Measurements from ENCODE around the gene CLOCK.

Gene CLOCK

DNA sequence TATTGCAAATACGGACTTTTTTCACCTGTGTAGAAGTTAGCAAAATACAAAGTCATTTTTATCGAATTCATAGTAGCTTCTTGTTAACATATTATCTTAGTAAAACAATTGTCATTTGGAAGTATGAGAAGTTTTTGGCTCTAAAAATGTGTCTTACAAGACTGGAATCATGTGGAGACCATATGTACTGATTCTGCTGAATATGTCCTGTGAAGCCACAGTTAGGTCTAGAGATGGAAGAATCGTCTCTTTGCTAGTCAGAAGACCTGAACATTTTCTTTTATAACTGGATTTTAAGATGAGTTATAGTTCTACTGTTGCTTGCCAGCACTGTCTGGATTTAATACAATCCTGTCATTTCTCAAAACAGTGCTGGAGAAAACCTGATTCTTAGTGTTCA lies 121.9 kb downstream of the CLOCK start:
- Histone ChIP-seq H3K36me3 (ENCODE audit: control insufficient read depth, insufficient read depth, low read length) (peaks cover 94% of the 10 kb centered on the region), H3K4me3 (ENCODE audit: extremely low read depth, insufficient read depth, low read length, poor library complexity, severe bottlenecking) (no peak overlapping the region), H3K27ac (ENCODE audit: low read depth, low read length, severe bottlenecking) (no peak overlapping the region), H3K9me3 (ENCODE audit: control insufficient read depth, low read length) (no peaks in the 10 kb centered on the region), H3K4me1 (ENCODE audit: control insufficient read depth, insufficient read depth, low read length, poor library complexity, severe bottlenecking) (no peaks in the 10 kb centered on the region)
- WGBS, 2 experiments (ENCODE audit: insufficient coverage in 2 of 2), result no CpG with 5 or more reads among the region's 3 CpGs

DNA sequence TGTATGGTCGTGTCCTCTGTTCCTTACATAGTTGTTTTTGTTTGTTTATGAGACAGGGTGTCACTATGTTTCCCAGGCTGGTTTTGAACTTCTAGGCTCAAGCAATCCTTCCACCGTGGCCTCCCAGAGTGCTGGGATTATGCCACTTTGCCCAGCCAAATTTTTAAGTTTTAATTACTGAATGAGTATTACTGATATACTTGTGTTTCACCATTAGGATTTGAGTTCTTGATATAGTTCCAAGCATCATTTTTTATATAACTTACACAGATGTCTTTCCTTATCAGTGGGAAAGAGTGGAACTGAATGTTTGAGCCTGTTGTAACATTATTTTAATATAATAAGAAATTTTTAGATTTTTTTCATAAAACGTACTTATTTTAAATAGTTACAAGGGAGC lies 130.5 kb downstream of the CLOCK start:
- Histone ChIP-seq H3K9me3 (ENCODE audit: control insufficient read depth, low read length) (no peaks in the 10 kb centered on the region), H3K27ac (ENCODE audit: low read depth, low read length, severe bottlenecking) (no peak overlapping the region), H3K4me1 (ENCODE audit: control insufficient read depth, insufficient read depth, low read length, poor library complexity, severe bottlenecking) (no peaks in the 10 kb centered on the region), H3K4me3 (ENCODE audit: extremely low read depth, insufficient read depth, low read length, poor library complexity, severe bottlenecking) (no peak overlapping the region), H3K36me3 (ENCODE audit: control insufficient read depth, insufficient read depth, low read length) (peaks cover 94% of the 10 kb centered on the region)
- WGBS, 2 experiments (ENCODE audit: insufficient coverage in 2 of 2), result 100% methylated on average over 1 of the region's 3 CpGs; no CpG with 5 or more reads in 1 of the 2 experiments

DNA sequence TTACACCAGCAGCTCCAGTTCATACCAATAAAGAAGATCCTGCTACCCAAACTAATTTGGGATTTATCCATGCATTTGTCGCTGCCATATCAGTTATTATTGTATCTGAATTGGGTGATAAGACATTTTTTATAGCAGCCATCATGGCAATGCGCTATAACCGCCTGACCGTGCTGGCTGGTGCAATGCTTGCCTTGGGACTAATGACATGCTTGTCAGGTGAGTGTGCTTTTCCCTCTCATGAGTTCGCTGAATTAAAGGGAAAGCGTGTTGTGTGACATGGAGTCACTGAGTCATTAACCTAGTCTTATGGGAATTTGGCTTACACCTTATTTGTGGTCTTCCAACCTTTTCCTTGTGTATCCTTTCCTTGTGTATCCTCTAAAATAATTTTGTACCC lies 135.1 kb downstream of the CLOCK start:
- 91 to 96% methylated on average over 5 to 6 of the region's 6 CpGs for WGBS, 2 experiments (ENCODE audit: insufficient coverage in 2 of 2)
- H3K36me3 ChIP-seq (ENCODE audit: control insufficient read depth, insufficient read depth, low read length), result peaks cover 87% of the 10 kb centered on the region
- peaks cover 3% of the 10 kb centered on the region for H3K4me1 ChIP-seq (ENCODE audit: control insufficient read depth, insufficient read depth, low read length, poor library complexity, severe bottlenecking)
- no peak overlapping the region for H3K27ac ChIP-seq (ENCODE audit: low read depth, low read length, severe bottlenecking)
- H3K9me3 ChIP-seq (ENCODE audit: control insufficient read depth, low read length), result no peaks in the 10 kb centered on the region
- H3K4me3 ChIP-seq (ENCODE audit: extremely low read depth, insufficient read depth, low read length, poor library complexity, severe bottlenecking), result no peak overlapping the region

DNA sequence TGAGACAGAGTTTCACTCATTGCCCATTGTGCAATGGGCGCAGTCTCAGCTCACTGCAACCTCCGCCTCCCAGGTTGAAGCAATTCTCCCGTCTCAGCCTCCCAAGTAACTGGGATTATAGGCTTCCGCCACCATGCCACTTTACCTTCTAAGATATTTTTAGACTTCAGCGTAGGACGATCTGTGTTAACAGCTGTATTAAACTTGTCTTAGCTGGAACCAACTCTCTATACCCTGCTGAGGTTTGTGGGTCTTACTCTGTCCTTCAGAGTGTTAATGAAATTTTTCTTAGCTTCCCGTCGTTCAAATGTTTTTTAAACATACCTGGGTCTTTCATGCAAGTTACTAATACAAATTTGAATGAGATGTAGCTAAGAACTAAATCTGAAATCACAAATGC lies 136.3 kb downstream of the CLOCK start:
- Histone ChIP-seq H3K9me3 (ENCODE audit: control insufficient read depth, low read length) (no peaks in the 10 kb centered on the region), H3K27ac (ENCODE audit: low read depth, low read length, severe bottlenecking) (no peak overlapping the region), H3K4me1 (ENCODE audit: control insufficient read depth, insufficient read depth, low read length, poor library complexity, severe bottlenecking) (peaks cover 3% of the 10 kb centered on the region), H3K36me3 (ENCODE audit: control insufficient read depth, insufficient read depth, low read length) (peaks cover 88% of the 10 kb centered on the region), H3K4me3 (ENCODE audit: extremely low read depth, insufficient read depth, low read length, poor library complexity, severe bottlenecking) (no peak overlapping the region)
- WGBS, 2 experiments (ENCODE audit: insufficient coverage in 2 of 2), result 96 to 100% methylated on average over 4 to 6 of the region's 8 CpGs

DNA sequence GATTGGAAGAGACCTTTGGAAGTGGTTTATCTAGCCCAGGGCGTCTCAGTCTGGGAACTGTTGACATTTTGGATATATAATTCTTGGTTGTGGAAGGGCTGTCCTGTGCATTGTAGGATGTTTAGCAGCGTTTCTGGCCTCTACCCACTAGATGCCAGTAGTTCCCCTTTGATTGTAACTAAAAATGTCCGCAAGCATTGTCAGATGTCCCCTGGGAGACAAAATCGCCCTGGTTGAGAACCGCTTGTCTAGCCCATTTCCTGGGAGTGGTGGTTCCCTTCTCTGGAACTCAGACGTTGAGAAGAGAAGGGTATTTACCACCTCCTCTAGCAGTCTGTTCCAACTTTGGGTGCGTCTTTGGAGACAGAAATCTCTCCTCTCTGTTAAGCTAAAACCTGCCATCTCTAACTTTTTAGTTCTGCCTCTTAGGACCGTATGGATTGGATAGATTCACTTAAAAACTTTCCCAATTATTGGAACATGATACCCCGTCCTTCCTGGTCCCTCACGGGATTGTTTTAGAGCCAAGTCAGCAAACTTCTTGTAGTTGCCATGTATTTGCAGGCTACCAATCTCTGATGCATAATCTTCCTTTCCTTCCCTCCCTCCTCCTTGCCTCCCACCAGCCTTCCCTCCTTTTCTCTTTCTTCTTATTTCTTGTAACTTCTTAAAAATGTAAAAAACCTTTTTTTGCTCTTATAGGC lies 137.1 kb downstream of the CLOCK start:
- 86 to 87% methylated on average over 5 to 10 of the region's 10 CpGs for WGBS, 2 experiments (ENCODE audit: insufficient coverage in 2 of 2)
- peaks cover 88% of the 10 kb centered on the region for H3K36me3 ChIP-seq (ENCODE audit: control insufficient read depth, insufficient read depth, low read length)
- H3K27ac ChIP-seq (ENCODE audit: low read depth, low read length, severe bottlenecking), result no peak overlapping the region
- peaks cover 3% of the 10 kb centered on the region for H3K4me1 ChIP-seq (ENCODE audit: control insufficient read depth, insufficient read depth, low read length, poor library complexity, severe bottlenecking)
- no peaks in the 10 kb centered on the region for H3K9me3 ChIP-seq (ENCODE audit: control insufficient read depth, low read length)
- H3K4me3 ChIP-seq (ENCODE audit: extremely low read depth, insufficient read depth, low read length, poor library complexity, severe bottlenecking), result no peak overlapping the region

DNA sequence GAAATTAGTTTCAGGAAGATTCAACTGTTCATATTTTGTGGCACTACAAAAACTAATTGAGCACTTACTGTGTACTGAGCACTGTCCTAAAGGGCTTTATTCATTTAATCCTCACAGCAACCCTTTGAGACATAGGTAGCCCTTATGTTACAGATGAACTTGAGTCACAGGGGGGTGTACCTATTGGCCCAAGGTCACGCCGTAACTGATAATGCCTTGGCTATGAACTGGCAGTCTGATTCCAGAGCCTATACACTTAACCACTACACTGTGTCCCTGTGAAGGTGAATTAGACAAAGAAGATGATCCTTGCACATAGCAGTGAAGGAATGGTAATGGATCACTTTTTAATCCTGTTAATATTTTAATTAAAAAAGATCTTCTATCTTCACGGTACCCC lies 138.9 kb downstream of the CLOCK start:
- 80% methylated on average over 2 of the region's 3 CpGs; no CpG with 5 or more reads in 1 of the 2 experiments for WGBS, 2 experiments (ENCODE audit: insufficient coverage in 2 of 2)
- H3K4me3 ChIP-seq (ENCODE audit: extremely low read depth, insufficient read depth, low read length, poor library complexity, severe bottlenecking), result no peak overlapping the region
- H3K9me3 ChIP-seq (ENCODE audit: control insufficient read depth, low read length), result no peaks in the 10 kb centered on the region
- peaks cover 3% of the 10 kb centered on the region for H3K4me1 ChIP-seq (ENCODE audit: control insufficient read depth, insufficient read depth, low read length, poor library complexity, severe bottlenecking)
- peaks cover 89% of the 10 kb centered on the region for H3K36me3 ChIP-seq (ENCODE audit: control insufficient read depth, insufficient read depth, low read length)
- no peak overlapping the region for H3K27ac ChIP-seq (ENCODE audit: low read depth, low read length, severe bottlenecking)

DNA sequence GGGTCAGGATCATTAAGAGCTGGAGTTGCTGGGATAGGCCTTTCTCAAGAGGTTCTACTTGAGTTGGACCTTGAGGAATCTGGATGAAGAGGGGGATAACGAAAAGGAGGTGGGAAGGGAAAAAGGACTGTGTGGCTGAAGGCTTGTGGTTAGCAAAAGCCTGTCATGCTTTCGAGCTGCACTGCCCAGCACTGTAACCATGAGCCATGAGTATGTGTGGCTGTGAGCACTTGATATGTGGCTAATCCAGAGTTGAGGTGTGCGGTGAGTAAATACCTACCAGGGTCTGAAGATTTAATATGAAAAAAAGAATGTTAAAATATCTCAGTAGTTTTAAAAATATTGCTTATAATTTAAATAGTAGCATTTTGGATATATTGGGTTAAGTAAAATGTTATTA lies 139.6 kb downstream of the CLOCK start:
- no peak overlapping the region for H3K27ac ChIP-seq (ENCODE audit: low read depth, low read length, severe bottlenecking)
- H3K4me1 ChIP-seq (ENCODE audit: control insufficient read depth, insufficient read depth, low read length, poor library complexity, severe bottlenecking), result peaks cover 3% of the 10 kb centered on the region
- WGBS, 2 experiments (ENCODE audit: insufficient coverage in 2 of 2), result 87 to 96% methylated on average over 2 of the region's 3 CpGs
- no peak overlapping the region for H3K4me3 ChIP-seq (ENCODE audit: extremely low read depth, insufficient read depth, low read length, poor library complexity, severe bottlenecking)
- H3K36me3 ChIP-seq (ENCODE audit: control insufficient read depth, insufficient read depth, low read length), result peaks cover 88% of the 10 kb centered on the region
- H3K9me3 ChIP-seq (ENCODE audit: control insufficient read depth, low read length), result no peaks in the 10 kb centered on the region

DNA sequence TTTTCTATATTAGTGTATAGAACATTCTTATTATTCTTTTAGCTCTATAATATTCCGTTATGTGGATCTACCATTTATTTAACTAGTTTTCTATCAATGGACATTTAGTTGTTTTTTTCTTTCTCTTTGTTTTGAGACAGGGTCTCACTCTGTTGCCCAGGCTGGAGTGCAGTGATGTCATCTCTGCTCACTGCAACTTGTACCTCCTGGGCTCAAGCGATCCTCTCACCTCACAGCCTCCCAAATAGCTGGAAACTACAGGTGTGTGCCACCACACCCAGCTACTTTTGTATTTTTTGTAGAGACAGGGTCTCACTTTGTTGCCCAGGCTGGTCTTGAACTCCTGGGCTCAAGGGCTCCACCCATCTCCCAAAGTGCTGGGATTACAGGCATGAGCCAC lies 140.2 kb downstream of the CLOCK start:
- Histone ChIP-seq H3K4me1 (ENCODE audit: control insufficient read depth, insufficient read depth, low read length, poor library complexity, severe bottlenecking) (peaks cover 3% of the 10 kb centered on the region), H3K27ac (ENCODE audit: low read depth, low read length, severe bottlenecking) (no peak overlapping the region), H3K36me3 (ENCODE audit: control insufficient read depth, insufficient read depth, low read length) (peaks cover 87% of the 10 kb centered on the region), H3K9me3 (ENCODE audit: control insufficient read depth, low read length) (no peaks in the 10 kb centered on the region), H3K4me3 (ENCODE audit: extremely low read depth, insufficient read depth, low read length, poor library complexity, severe bottlenecking) (no peak overlapping the region)
- 71 to 100% methylated on average over 1 of the region's 2 CpGs for WGBS, 2 experiments (ENCODE audit: insufficient coverage in 2 of 2)

DNA sequence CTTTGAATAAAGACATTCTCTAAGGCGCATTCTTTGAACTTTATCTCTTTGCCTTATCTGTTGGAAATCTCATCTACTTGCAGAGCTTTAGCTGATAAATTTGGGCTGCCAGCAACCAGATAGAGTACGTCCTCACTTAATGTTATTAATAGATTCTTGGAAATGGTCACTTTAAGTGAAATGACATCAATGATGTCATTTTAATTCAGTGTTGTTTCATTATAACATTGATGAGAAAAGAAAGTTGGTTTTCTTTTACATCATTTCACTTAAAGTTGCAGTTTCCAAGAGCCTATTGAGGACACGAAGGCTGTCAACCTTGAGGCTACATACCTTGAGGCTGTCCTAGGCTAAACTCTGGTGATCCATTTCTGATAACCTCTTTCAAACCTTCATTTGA lies 141.6 kb downstream of the CLOCK start:
- Histone ChIP-seq H3K9me3 (ENCODE audit: control insufficient read depth, low read length) (no peaks in the 10 kb centered on the region), H3K27ac (ENCODE audit: low read depth, low read length, severe bottlenecking) (no peak overlapping the region), H3K4me1 (ENCODE audit: control insufficient read depth, insufficient read depth, low read length, poor library complexity, severe bottlenecking) (peaks cover 3% of the 10 kb centered on the region), H3K36me3 (ENCODE audit: control insufficient read depth, insufficient read depth, low read length) (peaks cover 85% of the 10 kb centered on the region), H3K4me3 (ENCODE audit: extremely low read depth, insufficient read depth, low read length, poor library complexity, severe bottlenecking) (no peak overlapping the region)
- 84 to 100% methylated on average over 2 to 3 of the region's 3 CpGs for WGBS, 2 experiments (ENCODE audit: insufficient coverage in 2 of 2)

DNA sequence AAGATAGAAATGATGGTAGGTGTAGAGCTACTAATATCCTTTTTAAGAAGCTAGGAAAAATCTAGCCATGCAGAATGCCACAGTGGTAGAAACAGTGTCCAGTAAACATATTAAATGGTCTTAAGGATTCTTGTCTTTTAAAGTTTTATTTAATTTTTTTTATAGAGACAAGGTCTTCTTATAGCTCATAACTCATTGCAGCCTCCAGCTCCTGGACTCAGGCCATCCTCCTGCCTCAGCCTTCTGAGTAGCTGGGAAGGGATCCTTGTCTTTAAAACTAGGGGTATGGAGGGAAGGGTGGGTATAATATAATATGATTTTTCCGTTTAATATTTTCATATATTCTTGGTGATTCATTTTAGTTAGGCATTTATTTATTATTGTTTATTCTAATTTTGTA lies 147.1 kb downstream of the CLOCK start:
- Histone ChIP-seq H3K27ac (ENCODE audit: low read depth, low read length, severe bottlenecking) (no peak overlapping the region), H3K9me3 (ENCODE audit: control insufficient read depth, low read length) (no peaks in the 10 kb centered on the region), H3K4me1 (ENCODE audit: control insufficient read depth, insufficient read depth, low read length, poor library complexity, severe bottlenecking) (no peaks in the 10 kb centered on the region), H3K4me3 (ENCODE audit: extremely low read depth, insufficient read depth, low read length, poor library complexity, severe bottlenecking) (peak overlapping the region; percentile 91), H3K36me3 (ENCODE audit: control insufficient read depth, insufficient read depth, low read length) (peaks cover 44% of the 10 kb centered on the region)
- WGBS, 2 experiments (ENCODE audit: insufficient coverage in 2 of 2), result no CpG with 5 or more reads among the region's 1 CpG

DNA sequence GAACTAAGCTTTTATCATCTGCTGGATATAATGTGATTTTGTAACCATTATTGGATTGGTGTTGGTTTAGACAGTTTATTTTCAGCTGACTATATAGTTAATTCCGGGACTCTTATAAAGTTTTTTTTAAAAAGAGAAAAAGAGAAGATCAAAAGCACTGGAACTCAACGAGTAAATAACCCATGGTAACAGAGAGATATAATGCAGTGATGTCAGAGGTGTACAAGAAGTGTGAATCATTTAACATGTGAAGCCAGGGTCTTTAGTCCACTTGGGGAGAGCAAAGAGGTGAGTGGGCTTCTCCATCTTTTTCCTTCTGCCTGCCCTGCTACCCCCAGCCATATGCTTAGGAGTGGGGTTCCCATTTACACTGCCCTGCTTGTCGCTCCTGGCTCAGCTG lies 147.7 kb downstream of the CLOCK start:
- Histone ChIP-seq H3K4me1 (ENCODE audit: control insufficient read depth, insufficient read depth, low read length, poor library complexity, severe bottlenecking) (no peaks in the 10 kb centered on the region), H3K4me3 (ENCODE audit: extremely low read depth, insufficient read depth, low read length, poor library complexity, severe bottlenecking) (peak overlapping the region; percentile 91), H3K27ac (ENCODE audit: low read depth, low read length, severe bottlenecking) (no peak overlapping the region), H3K9me3 (ENCODE audit: control insufficient read depth, low read length) (no peaks in the 10 kb centered on the region), H3K36me3 (ENCODE audit: control insufficient read depth, insufficient read depth, low read length) (peaks cover 38% of the 10 kb centered on the region)
- WGBS, 2 experiments (ENCODE audit: insufficient coverage in 2 of 2), result 83 to 94% methylated on average over 3 of the region's 3 CpGs

Measured in mesodermal cell (in vitro differentiated cells).